Neural cell (in vitro differentiated cells): ENCODE measurements around the gene LLPH. TPM values are rescaled to one million over a fixed set of nuclear protein-coding genes. Genes with fewer than 3 reads are reported as not detected.

ENCODE experiments used
- H2AFZ ChIP-seq: fragments of 200-600, 300-800 bp; sonication (generic), shearing (Covaris generic); 2 replicates; pipeline ENCODE4 v1.6.0; 2014; ENCODE audit warnings: low read depth, mild to moderate bottlenecking, antibody characterized with exemption, low read length, moderate library complexity
- H3F3A ChIP-seq: fragments of 200-600 bp; shearing (Covaris generic); 2 replicates; pipeline ENCODE4 v1.6.1; 2016; ENCODE audit warnings: mild to moderate bottlenecking, moderate library complexity, mixed read lengths, antibody characterized with exemption, low read length; ENCODE audit not compliant: insufficient read depth, poor library complexity, severe bottlenecking
- H3K27ac ChIP-seq: fragments of 200-600, 300-800 bp; sonication (generic), shearing (Covaris generic); 2 replicates; pipeline ENCODE4 v1.5.1; 2014; ENCODE audit warnings: mild to moderate bottlenecking, low read length, moderate library complexity
- H3K27me3 ChIP-seq: fragments of 300-800, 200-600 bp; sonication (generic), shearing (Covaris generic); 2 replicates; pipeline ENCODE4 v1.6.0; 2014; ENCODE audit warnings: mild to moderate bottlenecking, low read depth, low read length, moderate library complexity; ENCODE audit not compliant: insufficient read depth
- H3K36me3 ChIP-seq: fragments of 300-800, 200-600 bp; sonication (generic), shearing (Covaris generic); 2 replicates; pipeline ENCODE4 v1.5.1; 2014; ENCODE audit warnings: mild to moderate bottlenecking, antibody characterized with exemption, low read length, moderate library complexity; ENCODE audit not compliant: insufficient read depth
- H3K4me2 ChIP-seq: fragments of 300-800, 200-600 bp; sonication (generic), shearing (Covaris generic); 2 replicates; pipeline ENCODE4 v1.6.0; 2014; ENCODE audit warnings: mild to moderate bottlenecking, low read length
- H3K4me3 ChIP-seq: fragments of 300-800, 200-600 bp; sonication (generic), shearing (Covaris generic); 2 replicates; pipeline ENCODE4 v1.5.1; 2014; ENCODE audit warnings: mild to moderate bottlenecking, low read length, moderate library complexity
- H3K79me2 ChIP-seq: fragments of 200-600 bp; shearing (Covaris generic); replicated peaks from 2 replicates; pipeline ENCODE4 v1.6.0; 2014; ENCODE audit warnings: mild to moderate bottlenecking, low read length, moderate library complexity; ENCODE audit not compliant: insufficient read depth
- H3K9ac ChIP-seq: fragments of 300-800, 200-600 bp; sonication (generic), shearing (Covaris generic); 2 replicates; pipeline ENCODE4 v1.6.1; 2016; ENCODE audit warnings: mild to moderate bottlenecking, low read length, mixed read lengths
- H3K9me2 ChIP-seq: fragments of 200-600 bp; shearing (Covaris generic); 2 replicates; pipeline ENCODE4 v1.6.1; 2016; ENCODE audit warnings: mild to moderate bottlenecking, low read length, mixed read lengths; ENCODE audit not compliant: insufficient read depth
- H3K9me3 ChIP-seq: fragments of 200-600, 300-800 bp; sonication (generic), shearing (Covaris generic); 2 replicates; pipeline ENCODE4 v1.6.1; 2016; ENCODE audit warnings: mild to moderate bottlenecking, mixed run types, low read length, moderate library complexity, mixed read lengths
- H4K20me1 ChIP-seq: fragments of 200-600 bp; shearing (Covaris generic); 2 replicates; pipeline ENCODE4 v1.6.1; 2016; ENCODE audit warnings: mild to moderate bottlenecking, mixed run types; ENCODE audit not compliant: insufficient read depth
- EP300 ChIP-seq: fragments of 450-650 bp; conservative IDR thresholded peaks from 2 replicates; pipeline ENCODE4 v1.6.1; 2014; ENCODE audit warnings: antibody characterized with exemption, mild to moderate bottlenecking, moderate library complexity; ENCODE audit not compliant: poor library complexity, severe bottlenecking
- EZH2 ChIP-seq: fragments of 200-600, 300-800 bp; shearing (Covaris generic), sonication (generic); IDR thresholded peaks from 2 replicates; pipeline ENCODE4 v1.6.1; 2014; ENCODE audit warnings: antibody characterized with exemption, low read length, borderline replicate concordance, mild to moderate bottlenecking; ENCODE audit not compliant: insufficient read depth, poor library complexity, severe bottlenecking
- MXI1 ChIP-seq: fragments of 450-650 bp; conservative IDR thresholded peaks from 2 replicates; pipeline ENCODE4 v1.6.1; 2014; ENCODE audit warnings: antibody characterized with exemption, mild to moderate bottlenecking; ENCODE audit not compliant: poor library complexity, severe bottlenecking
- POLR2AphosphoS5 ChIP-seq: IDR thresholded peaks from 2 replicates; pipeline ENCODE4 v1.6.1; 2012
- RAD21 ChIP-seq: fragments of 450-650 bp; conservative IDR thresholded peaks from 2 replicates; pipeline ENCODE4 v1.6.1; 2014; ENCODE audit warnings: antibody characterized with exemption, mild to moderate bottlenecking, moderate library complexity
- SMC3 ChIP-seq: fragments of 450-650 bp; conservative IDR thresholded peaks from 2 replicates; pipeline ENCODE4 v1.6.1; 2014; ENCODE audit warnings: antibody characterized with exemption, mild to moderate bottlenecking, moderate library complexity; ENCODE audit not compliant: poor library complexity
- TAF1 ChIP-seq: IDR thresholded peaks from 2 replicates; pipeline ENCODE4 v1.6.1; 2012; ENCODE audit warnings: low read depth
- polyA plus RNA-seq: library from polyadenylated mRNA; depleted of rRNA; stranded (reverse); fragments of >200 nt; gene quantifications from 2 replicates; pipeline ENCODE4 v1.2.3, GENCODE V29; 2014
- TF ChIP-seq, protein P1 (sequence below): fragments of 450-650 bp; IDR thresholded peaks from 2 replicates; pipeline ENCODE4 v1.5.1; 2014; ENCODE audit warnings: antibody characterized with exemption, mild to moderate bottlenecking, moderate library complexity; ENCODE audit not compliant: poor library complexity, severe bottlenecking
- TF ChIP-seq, protein P2 (sequence below): IDR thresholded peaks from 2 replicates; pipeline ENCODE4 v1.6.1; 2012; ENCODE audit warnings: borderline replicate concordance

Gene LLPH
- polyA plus RNA-seq, 1 donor from 2014 or later = 4.6 TPM

DNA sequence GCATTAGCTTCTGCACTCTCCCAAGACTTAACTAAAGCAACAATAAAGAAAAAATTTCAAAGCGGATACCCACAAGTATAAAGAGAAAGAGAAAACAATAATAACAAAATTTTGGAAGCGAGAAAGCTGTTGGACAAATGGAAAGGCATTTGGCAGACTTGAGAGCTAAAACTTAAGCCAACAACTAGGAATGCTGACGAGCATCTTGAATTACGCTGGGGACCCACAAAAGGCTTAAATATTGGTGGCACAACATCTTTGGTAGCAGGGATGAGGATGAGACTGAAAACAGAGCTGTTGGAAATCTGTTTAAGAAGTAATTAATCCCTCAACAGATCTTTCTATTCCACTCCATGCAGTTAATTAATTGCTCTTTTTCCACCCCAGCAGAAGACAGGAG, 49.8 kb downstream of the LLPH start:
- no peak overlapping the region for H3K4me3 ChIP-seq
- H3K4me2 ChIP-seq = no peak overlapping the region
- no peaks in the 10 kb centered on the region for H4K20me1 ChIP-seq
- H2AFZ ChIP-seq = no peak overlapping the region
- H3K9me3 ChIP-seq = no peaks in the 10 kb centered on the region
- no peak overlapping the region for H3K27ac ChIP-seq
- no peak overlapping the region for H3K9ac ChIP-seq
- H3F3A ChIP-seq = no peaks in the 10 kb centered on the region
- no peaks in the 10 kb centered on the region for H3K79me2 ChIP-seq
- H3K36me3 ChIP-seq = no peaks in the 10 kb centered on the region
- no peaks in the 10 kb centered on the region for H3K9me2 ChIP-seq
- TF ChIP-seq RAD21 (no peak), POLR2AphosphoS5 (no peak), MXI1 (no peak), SMC3 (no peak), TAF1 (no peak), EP300 (no peak), EZH2 (no peak)
- TF ChIP-seq, protein P1, sequence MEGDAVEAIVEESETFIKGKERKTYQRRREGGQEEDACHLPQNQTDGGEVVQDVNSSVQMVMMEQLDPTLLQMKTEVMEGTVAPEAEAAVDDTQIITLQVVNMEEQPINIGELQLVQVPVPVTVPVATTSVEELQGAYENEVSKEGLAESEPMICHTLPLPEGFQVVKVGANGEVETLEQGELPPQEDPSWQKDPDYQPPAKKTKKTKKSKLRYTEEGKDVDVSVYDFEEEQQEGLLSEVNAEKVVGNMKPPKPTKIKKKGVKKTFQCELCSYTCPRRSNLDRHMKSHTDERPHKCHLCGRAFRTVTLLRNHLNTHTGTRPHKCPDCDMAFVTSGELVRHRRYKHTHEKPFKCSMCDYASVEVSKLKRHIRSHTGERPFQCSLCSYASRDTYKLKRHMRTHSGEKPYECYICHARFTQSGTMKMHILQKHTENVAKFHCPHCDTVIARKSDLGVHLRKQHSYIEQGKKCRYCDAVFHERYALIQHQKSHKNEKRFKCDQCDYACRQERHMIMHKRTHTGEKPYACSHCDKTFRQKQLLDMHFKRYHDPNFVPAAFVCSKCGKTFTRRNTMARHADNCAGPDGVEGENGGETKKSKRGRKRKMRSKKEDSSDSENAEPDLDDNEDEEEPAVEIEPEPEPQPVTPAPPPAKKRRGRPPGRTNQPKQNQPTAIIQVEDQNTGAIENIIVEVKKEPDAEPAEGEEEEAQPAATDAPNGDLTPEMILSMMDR = no peak
- TF ChIP-seq, protein P2, sequence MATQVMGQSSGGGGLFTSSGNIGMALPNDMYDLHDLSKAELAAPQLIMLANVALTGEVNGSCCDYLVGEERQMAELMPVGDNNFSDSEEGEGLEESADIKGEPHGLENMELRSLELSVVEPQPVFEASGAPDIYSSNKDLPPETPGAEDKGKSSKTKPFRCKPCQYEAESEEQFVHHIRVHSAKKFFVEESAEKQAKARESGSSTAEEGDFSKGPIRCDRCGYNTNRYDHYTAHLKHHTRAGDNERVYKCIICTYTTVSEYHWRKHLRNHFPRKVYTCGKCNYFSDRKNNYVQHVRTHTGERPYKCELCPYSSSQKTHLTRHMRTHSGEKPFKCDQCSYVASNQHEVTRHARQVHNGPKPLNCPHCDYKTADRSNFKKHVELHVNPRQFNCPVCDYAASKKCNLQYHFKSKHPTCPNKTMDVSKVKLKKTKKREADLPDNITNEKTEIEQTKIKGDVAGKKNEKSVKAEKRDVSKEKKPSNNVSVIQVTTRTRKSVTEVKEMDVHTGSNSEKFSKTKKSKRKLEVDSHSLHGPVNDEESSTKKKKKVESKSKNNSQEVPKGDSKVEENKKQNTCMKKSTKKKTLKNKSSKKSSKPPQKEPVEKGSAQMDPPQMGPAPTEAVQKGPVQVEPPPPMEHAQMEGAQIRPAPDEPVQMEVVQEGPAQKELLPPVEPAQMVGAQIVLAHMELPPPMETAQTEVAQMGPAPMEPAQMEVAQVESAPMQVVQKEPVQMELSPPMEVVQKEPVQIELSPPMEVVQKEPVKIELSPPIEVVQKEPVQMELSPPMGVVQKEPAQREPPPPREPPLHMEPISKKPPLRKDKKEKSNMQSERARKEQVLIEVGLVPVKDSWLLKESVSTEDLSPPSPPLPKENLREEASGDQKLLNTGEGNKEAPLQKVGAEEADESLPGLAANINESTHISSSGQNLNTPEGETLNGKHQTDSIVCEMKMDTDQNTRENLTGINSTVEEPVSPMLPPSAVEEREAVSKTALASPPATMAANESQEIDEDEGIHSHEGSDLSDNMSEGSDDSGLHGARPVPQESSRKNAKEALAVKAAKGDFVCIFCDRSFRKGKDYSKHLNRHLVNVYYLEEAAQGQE = no peak
- H3K27me3 ChIP-seq = no peaks in the 10 kb centered on the region

DNA sequence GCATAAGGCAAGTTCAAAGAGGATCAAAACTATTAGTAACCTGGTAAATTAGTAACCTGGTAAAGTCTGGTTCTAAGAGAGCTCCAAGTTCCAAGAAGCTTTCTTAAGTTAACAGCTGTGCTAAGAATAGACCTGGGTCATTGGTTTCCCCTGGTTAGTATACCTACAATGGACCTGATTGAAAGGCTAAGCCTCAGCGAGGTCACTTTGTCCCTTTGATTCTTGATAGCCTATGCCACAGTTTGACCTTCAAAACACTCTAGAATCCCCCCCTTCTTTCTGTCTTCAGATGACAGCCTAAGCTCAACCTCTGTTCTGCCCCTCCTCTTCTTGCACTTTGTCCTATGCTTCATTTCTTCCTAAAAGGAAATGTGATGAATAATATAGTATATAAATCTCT, 53.0 kb downstream of the LLPH start:
- H3F3A ChIP-seq = no peaks in the 10 kb centered on the region
- no peaks in the 10 kb centered on the region for H3K9me3 ChIP-seq
- no peaks in the 10 kb centered on the region for H3K9me2 ChIP-seq
- H4K20me1 ChIP-seq = no peaks in the 10 kb centered on the region
- no peak overlapping the region for H3K27ac ChIP-seq
- H3K9ac ChIP-seq = no peak overlapping the region
- no peaks in the 10 kb centered on the region for H3K27me3 ChIP-seq
- no peaks in the 10 kb centered on the region for H3K79me2 ChIP-seq
- no peak overlapping the region for H3K4me3 ChIP-seq
- H3K4me2 ChIP-seq = no peak overlapping the region
- H2AFZ ChIP-seq = no peak overlapping the region
- TF ChIP-seq, protein P2 = no peak
- TF ChIP-seq RAD21 (no peak), EP300 (no peak), SMC3 (no peak), EZH2 (no peak), TAF1 (no peak), POLR2AphosphoS5 (no peak), MXI1 (no peak)
- TF ChIP-seq, protein P1 = no peak
- no peaks in the 10 kb centered on the region for H3K36me3 ChIP-seq
